ENCODE measurements around the gene RFX3.

The RFX3 gene

DNA sequence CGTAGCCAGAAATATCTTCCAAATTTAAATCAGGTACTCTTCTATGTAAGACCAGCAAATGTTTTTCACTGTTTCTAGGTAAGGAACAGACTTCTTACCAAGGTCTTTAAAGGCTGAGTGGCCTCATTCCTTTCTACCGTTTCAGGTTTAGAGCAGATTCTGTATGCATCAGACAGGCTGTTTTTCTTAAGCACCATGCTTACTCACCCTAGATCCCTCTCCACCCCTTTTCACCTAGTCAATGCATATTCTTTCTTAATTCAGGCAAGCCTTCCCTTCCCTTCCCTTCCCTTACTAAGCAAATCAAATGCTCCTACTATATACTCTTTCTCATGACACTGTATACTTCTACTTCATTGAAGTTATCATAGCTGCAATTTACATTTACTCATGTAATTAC lies 70.7 kb downstream of the RFX3 start:
- Histone ChIP-seq H3K9me3 (ENCODE audit: insufficient read depth, low read depth, low read length) (no peaks in the 10 kb centered on the region), H3K9ac (ENCODE audit: low read depth, low read length) (no peak overlapping the region)
- WGBS, result 75% methylated on average over 2 of the region's 2 CpGs

DNA sequence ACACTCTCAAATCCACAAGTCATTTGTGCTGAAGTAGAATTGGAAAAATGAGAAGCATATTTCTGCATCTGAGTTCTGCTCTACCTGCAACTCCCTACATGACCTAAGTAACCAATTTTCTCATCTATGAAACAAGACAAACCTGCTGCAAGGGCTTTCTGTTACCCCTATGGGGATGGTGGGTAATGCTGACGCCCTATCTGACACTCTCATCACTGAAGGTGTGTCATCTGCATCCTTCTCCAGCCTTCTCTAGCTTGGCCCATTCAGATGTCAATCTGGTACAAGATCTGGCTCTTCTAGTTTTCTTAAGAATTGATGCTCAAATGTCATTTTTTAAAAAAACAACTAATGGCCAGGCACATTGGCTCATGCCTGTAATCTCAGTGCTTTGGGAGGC lies 73.8 kb downstream of the RFX3 start:
- no peaks in the 10 kb centered on the region for H3K36me3 ChIP-seq (ENCODE audit: insufficient read depth, low read length)
- peaks cover 9% of the 10 kb centered on the region for H3K4me1 ChIP-seq (ENCODE audit: insufficient read depth, low read length)
- no peak overlapping the region for H3K4me3 ChIP-seq (ENCODE audit: low read length)
- no peak overlapping the region for H3K27ac ChIP-seq (ENCODE audit: low read depth, low read length)
- no peak overlapping the region for H3K9ac ChIP-seq (ENCODE audit: low read depth, low read length)
- no peaks in the 10 kb centered on the region for H3K27me3 ChIP-seq (ENCODE audit: insufficient read depth, low read length)
- H3K9me3 ChIP-seq (ENCODE audit: insufficient read depth, low read depth, low read length), result no peaks in the 10 kb centered on the region
- WGBS, result 93% methylated on average over 1 of the region's 1 CpG

More for the DNA sequence above, 70.7 kb downstream of the RFX3 start:
- Histone ChIP-seq H3K27me3 (ENCODE audit: insufficient read depth, low read length) (no peaks in the 10 kb centered on the region), H3K4me3 (ENCODE audit: low read length) (no peak overlapping the region), H3K27ac (ENCODE audit: low read depth, low read length) (no peak overlapping the region), H3K36me3 (ENCODE audit: insufficient read depth, low read length) (no peaks in the 10 kb centered on the region), H3K4me1 (ENCODE audit: insufficient read depth, low read length) (peaks cover 9% of the 10 kb centered on the region)

DNA sequence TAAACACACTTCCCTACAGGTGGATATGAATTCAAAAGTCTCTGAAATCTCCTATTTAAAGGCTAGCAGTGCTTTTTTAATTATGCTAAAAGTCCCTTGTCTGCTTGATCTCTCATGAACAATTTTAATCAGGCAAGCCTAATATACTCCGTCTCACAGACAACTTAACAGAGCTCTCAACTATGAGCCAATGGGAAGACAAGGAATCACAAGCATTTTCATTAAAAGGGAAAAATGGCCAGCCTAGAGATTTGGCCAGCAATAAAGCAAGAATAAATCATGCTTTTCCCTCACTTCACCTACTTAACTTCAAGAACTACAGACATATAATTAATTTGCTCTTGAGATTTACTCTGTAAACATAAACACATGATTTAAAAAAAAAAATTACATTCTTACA lies 78.0 kb downstream of the RFX3 start:
- WGBS, result 93% methylated on average over 1 of the region's 1 CpG
- no peaks in the 10 kb centered on the region for H3K27me3 ChIP-seq (ENCODE audit: insufficient read depth, low read length)
- no peaks in the 10 kb centered on the region for H3K9me3 ChIP-seq (ENCODE audit: insufficient read depth, low read depth, low read length)

DNA sequence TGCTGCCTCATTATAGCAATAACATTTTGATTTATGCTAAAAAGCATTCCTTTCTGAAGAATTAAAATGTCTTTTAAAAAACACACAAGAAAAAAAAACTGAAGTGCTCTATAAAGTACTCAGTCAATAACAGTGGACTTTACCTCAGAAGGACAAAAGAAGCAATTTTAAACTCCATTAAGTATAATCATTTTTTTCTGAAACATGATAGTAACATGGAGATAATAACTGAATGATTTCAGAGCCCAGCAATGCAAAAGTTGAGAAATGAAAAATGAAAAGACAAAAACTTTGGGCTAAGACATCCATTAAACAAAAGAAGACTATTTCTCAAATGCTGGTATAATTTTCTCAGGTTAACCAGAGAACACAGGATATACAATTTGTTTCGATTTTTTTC lies 78.7 kb downstream of the RFX3 start:
- Histone ChIP-seq H3K4me3 (ENCODE audit: low read length) (no peak overlapping the region), H3K9me3 (ENCODE audit: insufficient read depth, low read depth, low read length) (no peaks in the 10 kb centered on the region), H3K36me3 (ENCODE audit: insufficient read depth, low read length) (peaks cover 2% of the 10 kb centered on the region; the same call in 1 of the 2 replicates), H3K9ac (ENCODE audit: low read depth, low read length) (no peak overlapping the region), H3K4me1 (ENCODE audit: insufficient read depth, low read length) (no peaks in the 10 kb centered on the region), H3K27me3 (ENCODE audit: insufficient read depth, low read length) (no peaks in the 10 kb centered on the region), H3K27ac (ENCODE audit: low read depth, low read length) (no peak overlapping the region)
- WGBS, result 95% methylated on average over 1 of the region's 1 CpG

More for the DNA sequence above, 78.0 kb downstream of the RFX3 start:
- Histone ChIP-seq H3K4me1 (ENCODE audit: insufficient read depth, low read length) (no peaks in the 10 kb centered on the region), H3K4me3 (ENCODE audit: low read length) (no peak overlapping the region), H3K36me3 (ENCODE audit: insufficient read depth, low read length) (peaks cover 2% of the 10 kb centered on the region; the same call in 1 of the 2 replicates), H3K9ac (ENCODE audit: low read depth, low read length) (no peak overlapping the region), H3K27ac (ENCODE audit: low read depth, low read length) (no peak overlapping the region)

DNA sequence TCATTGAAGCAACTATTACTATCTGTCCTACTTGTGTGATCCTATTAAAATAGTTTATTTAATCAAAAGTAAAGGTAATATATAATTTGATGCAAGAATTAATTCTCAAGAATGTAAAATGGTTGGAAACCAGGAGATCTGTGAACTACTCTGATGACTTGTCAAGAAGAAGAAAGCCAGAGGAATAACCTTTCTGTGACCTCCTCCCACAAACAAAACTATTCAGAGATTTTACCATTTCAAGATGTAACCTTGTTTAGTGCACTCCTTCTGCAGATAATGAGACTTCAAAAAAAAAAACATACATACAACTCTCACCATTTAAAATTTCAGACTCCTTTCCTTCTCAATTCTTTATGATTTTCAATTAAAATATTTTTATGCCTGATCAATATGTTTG lies 79.5 kb downstream of the RFX3 start:
- H3K4me3 ChIP-seq (ENCODE audit: low read length), result no peak overlapping the region
- no peaks in the 10 kb centered on the region for H3K9me3 ChIP-seq (ENCODE audit: insufficient read depth, low read depth, low read length)
- H3K9ac ChIP-seq (ENCODE audit: low read depth, low read length), result no peak overlapping the region
- H3K27ac ChIP-seq (ENCODE audit: low read depth, low read length), result no peak overlapping the region
- H3K36me3 ChIP-seq (ENCODE audit: insufficient read depth, low read length), result peaks cover 2% of the 10 kb centered on the region; the same call in 1 of the 2 replicates
- no peaks in the 10 kb centered on the region for H3K4me1 ChIP-seq (ENCODE audit: insufficient read depth, low read length)
- H3K27me3 ChIP-seq (ENCODE audit: insufficient read depth, low read length), result no peaks in the 10 kb centered on the region

DNA sequence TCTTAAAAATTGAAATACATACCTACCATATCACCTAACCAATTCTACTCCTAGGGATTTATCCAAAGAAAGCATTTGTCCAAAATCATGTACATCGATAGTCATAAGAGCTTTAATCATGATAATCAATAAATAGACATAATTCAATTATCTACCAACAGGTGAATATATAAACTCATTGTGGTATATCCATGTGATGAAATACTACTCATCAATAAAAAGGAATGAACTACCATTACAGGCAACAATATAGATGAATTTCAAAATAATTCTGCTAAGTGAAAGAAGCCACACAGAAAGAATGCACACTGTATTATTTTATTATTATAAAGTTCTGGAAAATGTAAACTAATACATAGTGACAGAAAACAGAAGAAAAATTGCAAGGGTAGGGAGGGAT lies 81.8 kb downstream of the RFX3 start:
- Histone ChIP-seq H3K36me3 (ENCODE audit: insufficient read depth, low read length) (peaks cover 2% of the 10 kb centered on the region; the same call in 1 of the 2 replicates), H3K4me1 (ENCODE audit: insufficient read depth, low read length) (no peaks in the 10 kb centered on the region; the same call in 1 of the 2 replicates), H3K4me3 (ENCODE audit: low read length) (no peak overlapping the region), H3K27me3 (ENCODE audit: insufficient read depth, low read length) (no peaks in the 10 kb centered on the region), H3K27ac (ENCODE audit: low read depth, low read length) (no peak overlapping the region), H3K9me3 (ENCODE audit: insufficient read depth, low read depth, low read length) (no peaks in the 10 kb centered on the region), H3K9ac (ENCODE audit: low read depth, low read length) (no peak overlapping the region)
- 100% methylated on average over 1 of the region's 1 CpG for WGBS

DNA sequence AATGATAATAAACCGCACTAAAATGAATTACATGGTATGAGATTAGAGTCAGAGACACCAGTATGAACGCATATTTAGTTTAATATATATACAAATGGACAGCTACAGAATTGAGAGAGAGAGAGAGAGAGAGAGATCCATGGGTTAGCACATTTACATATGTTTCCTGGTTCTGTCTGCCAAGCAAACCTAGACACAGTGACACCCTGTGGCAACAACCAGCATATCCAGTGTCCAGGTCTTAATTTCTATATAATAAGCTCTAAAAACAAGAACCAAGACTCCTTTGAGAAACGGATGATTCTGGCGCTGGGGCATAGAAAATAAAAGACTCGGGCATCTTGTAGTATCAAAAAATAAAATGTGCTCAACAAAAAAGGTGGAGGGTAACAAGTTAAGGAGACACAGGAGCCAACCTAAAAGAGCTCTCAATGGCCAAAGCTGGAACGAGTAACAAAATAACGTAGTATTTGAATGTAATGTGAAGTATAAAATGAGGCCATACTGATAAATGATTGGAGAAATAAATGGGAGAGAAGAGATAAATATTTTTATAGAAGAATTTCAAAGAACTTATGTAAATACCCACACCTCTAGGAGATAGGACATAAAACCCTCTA lies 84.5 kb downstream of the RFX3 start:
- WGBS, result 87% methylated on average over 6 of the region's 7 CpGs
- Histone ChIP-seq H3K4me1 (ENCODE audit: insufficient read depth, low read length) (no peaks in the 10 kb centered on the region; the same call in 1 of the 2 replicates), H3K9ac (ENCODE audit: low read depth, low read length) (no peak overlapping the region), H3K4me3 (ENCODE audit: low read length) (no peak overlapping the region), H3K36me3 (ENCODE audit: insufficient read depth, low read length) (peaks cover 2% of the 10 kb centered on the region; the same call in 1 of the 2 replicates), H3K27me3 (ENCODE audit: insufficient read depth, low read length) (no peaks in the 10 kb centered on the region), H3K9me3 (ENCODE audit: insufficient read depth, low read depth, low read length) (no peaks in the 10 kb centered on the region), H3K27ac (ENCODE audit: low read depth, low read length) (no peak overlapping the region)

DNA sequence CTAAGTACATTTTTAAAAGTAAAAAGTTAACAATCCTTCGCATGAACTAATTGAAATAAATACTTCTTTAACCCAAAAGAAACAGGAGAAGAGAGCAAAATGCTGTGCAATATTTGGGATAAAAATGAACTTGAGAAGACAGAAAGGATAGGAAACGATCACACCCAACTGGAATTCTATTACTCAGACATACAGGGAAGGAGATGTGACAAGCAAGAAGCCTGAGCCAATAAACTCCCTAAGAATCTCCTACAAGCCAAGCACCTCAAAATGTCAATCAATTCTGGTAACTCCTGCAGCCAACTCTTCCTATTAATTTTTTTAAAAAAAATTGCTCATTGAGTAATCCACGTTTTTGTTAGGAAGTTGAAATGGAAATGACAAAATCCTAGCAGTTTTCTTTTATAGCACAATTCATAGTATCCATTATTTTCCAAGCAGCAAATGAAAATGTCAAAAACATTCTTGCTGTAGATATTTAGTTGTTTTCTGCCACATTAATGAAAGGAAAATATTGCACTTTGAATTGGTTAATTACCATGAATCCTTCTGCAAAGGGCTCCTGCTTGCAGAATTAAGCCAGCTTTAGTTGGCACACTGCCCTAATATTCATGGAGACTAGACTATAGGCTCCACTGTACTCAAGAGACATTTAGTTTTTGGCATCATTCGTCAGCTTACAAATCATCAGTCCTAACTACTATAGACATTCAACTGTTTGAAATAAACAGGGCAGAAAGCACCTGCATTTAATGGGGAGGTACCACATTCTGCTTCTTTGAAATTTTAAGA lies 89.0 kb downstream of the RFX3 start:
- no peak overlapping the region for H3K9ac ChIP-seq (ENCODE audit: low read depth, low read length)
- no peak overlapping the region for H3K4me3 ChIP-seq (ENCODE audit: low read length)
- H3K4me1 ChIP-seq (ENCODE audit: insufficient read depth, low read length), result no peaks in the 10 kb centered on the region; the same call in 1 of the 2 replicates
- 98% methylated on average over 2 of the region's 4 CpGs for WGBS
- H3K27ac ChIP-seq (ENCODE audit: low read depth, low read length), result no peak overlapping the region
- no peaks in the 10 kb centered on the region for H3K9me3 ChIP-seq (ENCODE audit: insufficient read depth, low read depth, low read length)
- no peaks in the 10 kb centered on the region for H3K27me3 ChIP-seq (ENCODE audit: insufficient read depth, low read length)
- H3K36me3 ChIP-seq (ENCODE audit: insufficient read depth, low read length), result no peaks in the 10 kb centered on the region

DNA sequence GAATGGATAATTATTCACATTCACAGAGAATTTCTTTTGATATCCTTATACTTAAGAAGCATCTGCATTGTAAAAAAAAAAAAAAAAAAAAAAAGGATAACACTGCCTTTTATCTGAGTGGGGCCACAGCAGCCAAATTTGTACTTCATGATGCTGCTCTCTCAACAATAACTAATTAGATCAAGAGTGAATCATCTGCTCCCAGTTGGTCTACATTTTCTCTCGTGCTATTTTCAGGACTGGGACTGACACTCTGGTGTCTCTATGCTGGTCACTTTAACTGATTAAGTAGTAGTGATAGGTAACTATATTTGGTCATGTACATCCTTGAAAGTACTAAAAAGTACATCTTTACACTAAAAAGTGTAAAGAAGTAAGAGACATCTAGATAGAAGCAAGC lies 90.1 kb downstream of the RFX3 start:
- no peak overlapping the region for H3K9ac ChIP-seq (ENCODE audit: low read depth, low read length)
- H3K9me3 ChIP-seq (ENCODE audit: insufficient read depth, low read depth, low read length), result no peaks in the 10 kb centered on the region
- no peak overlapping the region for H3K4me3 ChIP-seq (ENCODE audit: low read length)
- 75% methylated on average over 1 of the region's 1 CpG for WGBS
- H3K27me3 ChIP-seq (ENCODE audit: insufficient read depth, low read length), result no peaks in the 10 kb centered on the region
- H3K4me1 ChIP-seq (ENCODE audit: insufficient read depth, low read length), result no peaks in the 10 kb centered on the region; the same call in 1 of the 2 replicates
- no peak overlapping the region for H3K27ac ChIP-seq (ENCODE audit: low read depth, low read length)
- no peaks in the 10 kb centered on the region for H3K36me3 ChIP-seq (ENCODE audit: insufficient read depth, low read length)

DNA sequence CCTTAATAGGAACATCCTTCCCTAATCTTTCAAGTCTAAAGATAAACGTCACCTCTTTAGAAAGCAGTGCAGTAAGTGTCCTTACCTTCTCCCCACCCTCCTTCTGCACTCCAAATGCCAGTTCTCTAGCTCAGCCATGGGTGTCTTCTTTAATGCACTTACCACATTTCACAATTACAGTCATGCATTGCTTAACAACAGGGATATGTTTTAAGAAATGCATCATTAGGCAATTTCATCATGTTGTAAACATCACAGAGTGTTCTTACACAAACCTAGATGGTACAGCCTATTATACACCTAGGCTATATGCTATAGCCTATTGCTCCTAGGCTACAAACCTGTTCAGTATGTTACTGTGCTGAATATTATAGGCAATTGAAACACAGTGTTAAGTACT lies 91.2 kb downstream of the RFX3 start:
- H3K9ac ChIP-seq (ENCODE audit: low read depth, low read length), result no peak overlapping the region
- 84% methylated on average over 1 of the region's 1 CpG for WGBS
- no peaks in the 10 kb centered on the region for H3K36me3 ChIP-seq (ENCODE audit: insufficient read depth, low read length)
- H3K9me3 ChIP-seq (ENCODE audit: insufficient read depth, low read depth, low read length), result no peaks in the 10 kb centered on the region
- H3K4me3 ChIP-seq (ENCODE audit: low read length), result no peak overlapping the region
- no peak overlapping the region for H3K27ac ChIP-seq (ENCODE audit: low read depth, low read length)
- no peaks in the 10 kb centered on the region for H3K4me1 ChIP-seq (ENCODE audit: insufficient read depth, low read length)
- H3K27me3 ChIP-seq (ENCODE audit: insufficient read depth, low read length), result no peaks in the 10 kb centered on the region

DNA sequence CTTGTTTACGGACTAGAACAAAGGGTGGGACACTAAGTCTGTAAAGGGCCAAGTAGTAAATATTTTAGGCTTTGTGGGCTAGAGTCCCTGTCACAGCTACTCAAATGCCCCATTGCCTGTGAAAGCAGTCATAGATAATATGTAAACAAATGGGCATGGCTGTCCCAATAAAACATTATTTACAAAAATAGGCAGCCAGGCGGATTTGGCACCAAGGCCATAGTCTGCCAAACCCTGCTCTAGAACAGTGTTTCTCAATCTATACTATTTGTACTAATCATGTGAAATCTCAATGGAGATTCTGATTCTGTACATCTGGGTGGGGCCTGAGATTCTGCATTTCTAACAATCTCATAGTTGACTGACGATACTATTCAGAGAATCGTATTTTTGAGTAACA lies 92.0 kb downstream of the RFX3 start:
- H3K4me1 ChIP-seq (ENCODE audit: insufficient read depth, low read length), result no peaks in the 10 kb centered on the region
- no peak overlapping the region for H3K4me3 ChIP-seq (ENCODE audit: low read length)
- no peak overlapping the region for H3K9ac ChIP-seq (ENCODE audit: low read depth, low read length)
- no peaks in the 10 kb centered on the region for H3K9me3 ChIP-seq (ENCODE audit: insufficient read depth, low read depth, low read length)
- no peak overlapping the region for H3K27ac ChIP-seq (ENCODE audit: low read depth, low read length)
- H3K36me3 ChIP-seq (ENCODE audit: insufficient read depth, low read length), result no peaks in the 10 kb centered on the region
- 92% methylated on average over 4 of the region's 4 CpGs for WGBS
- no peaks in the 10 kb centered on the region for H3K27me3 ChIP-seq (ENCODE audit: insufficient read depth, low read length)

Measured in HUES64 (cell line).